ENCODE data around the gene AKAP3.

AKAP3 gene

GRCh38 chr12:4648501-4649357, at the start of gene AKAP3, which contains the start of gene NDUFA9:
Gene AKAP3 (minus strand): TSS chr12:4649051. CDS start chr12:4638196, 10,855 bp downstream.
Gene NDUFA9 (plus strand): TSS chr12:4649114. CDS start chr12:4649127, 13 bp downstream.
- peak; percentile 48 for DNase-seq (ENCODE audit: low read depth)

- DNase-seq (ENCODE audit: low read depth), result no peak
Observed at GRCh38 chr12:4690760-4691159, 41.9 kb upstream of the AKAP3 start.

GRCh38 chr12:4685317-4685716, 36.5 kb upstream of the AKAP3 start:
- DNase-seq (ENCODE audit: low read depth), result no peak

- DNase-seq (ENCODE audit: low read depth), result no peak
Observed at GRCh38 chr12:4681732-4682131, 32.9 kb upstream of the AKAP3 start.

- DNase-seq (ENCODE audit: low read depth), result no peak
Observed at GRCh38 chr12:4679711-4680110, 30.9 kb upstream of the AKAP3 start.

- no peak for DNase-seq (ENCODE audit: low read depth)
Observed at GRCh38 chr12:4665236-4665635, 16.4 kb upstream of the AKAP3 start.

GRCh38 chr12:4663971-4664505, 15.2 kb upstream of the AKAP3 start:
- peak; percentile 77 for DNase-seq (ENCODE audit: low read depth)

- DNase-seq (ENCODE audit: low read depth), result no peak
Observed at GRCh38 chr12:4653691-4654090, 4.8 kb upstream of the AKAP3 start.

GRCh38 chr12:4653257-4653656, 4.4 kb upstream of the AKAP3 start:
- DNase-seq (ENCODE audit: low read depth), result no peak

- DNase-seq (ENCODE audit: low read depth), result no peak
Observed at GRCh38 chr12:4649358-4649661, 459 bp upstream of the AKAP3 start.

- no peak for DNase-seq (ENCODE audit: low read depth)
Observed at GRCh38 chr12:4648104-4648500, 749 bp downstream of the AKAP3 start.

- no peak for DNase-seq (ENCODE audit: low read depth)
Observed at GRCh38 chr12:4645023-4645422, 3.8 kb downstream of the AKAP3 start.

- DNase-seq (ENCODE audit: low read depth), result no peak
Observed at GRCh38 chr12:4643747-4644146, 5.1 kb downstream of the AKAP3 start.

- DNase-seq (ENCODE audit: low read depth), result no peak
Observed at GRCh38 chr12:4630262-4630661, 18.6 kb downstream of the AKAP3 start.

GRCh38 chr12:4628406-4628805, 20.4 kb downstream of the AKAP3 start:
- no peak for DNase-seq (ENCODE audit: low read depth)

GRCh38 chr12:4626543-4626942, 22.3 kb downstream of the AKAP3 start:
- no peak for DNase-seq (ENCODE audit: low read depth)

- no peak for DNase-seq (ENCODE audit: low read depth)
Observed at GRCh38 chr12:4621511-4621910, 27.3 kb downstream of the AKAP3 start.

GRCh38 chr12:4615667-4616066, 33.2 kb downstream of the AKAP3 start:
- DNase-seq (ENCODE audit: low read depth), result no peak

- no peak for DNase-seq (ENCODE audit: low read depth)
Observed at GRCh38 chr12:4610481-4610880, 38.4 kb downstream of the AKAP3 start.

- no peak for DNase-seq (ENCODE audit: low read depth)
Observed at GRCh38 chr12:4609071-4609470, 39.8 kb downstream of the AKAP3 start.

GRCh38 chr12:4607056-4607455, 41.8 kb downstream of the AKAP3 start:
- DNase-seq (ENCODE audit: low read depth), result no peak

- DNase-seq (ENCODE audit: low read depth), result peak; percentile 57
Observed at GRCh38 chr12:4604684-4605193, 44.1 kb downstream of the AKAP3 start.

GRCh38 chr12:4603946-4604345, 44.9 kb downstream of the AKAP3 start:
- DNase-seq (ENCODE audit: low read depth), result no peak

GRCh38 chr12:4603421-4603820, 45.4 kb downstream of the AKAP3 start:
- DNase-seq (ENCODE audit: low read depth), result no peak

Measured in GM04503 (cell line).